Activated CD4-positive, alpha-beta T cell treated with anti-CD3 and anti-CD28 coated beads, Interleukin-2, Interleukin-4, amounts not matched to agents 100 ng/mL and 50 ng/mL, durations not matched to agents 16 hours and 8 hours (primary cell): ENCODE measurements around the gene OR52E2.

ENCODE experiments used
- DNase-seq: peaks from one replicate; pipeline ENCODE4 v3.0.0-alpha.2; 2020; ENCODE audit warnings: low spot score

Gene OR52E2

DNA sequence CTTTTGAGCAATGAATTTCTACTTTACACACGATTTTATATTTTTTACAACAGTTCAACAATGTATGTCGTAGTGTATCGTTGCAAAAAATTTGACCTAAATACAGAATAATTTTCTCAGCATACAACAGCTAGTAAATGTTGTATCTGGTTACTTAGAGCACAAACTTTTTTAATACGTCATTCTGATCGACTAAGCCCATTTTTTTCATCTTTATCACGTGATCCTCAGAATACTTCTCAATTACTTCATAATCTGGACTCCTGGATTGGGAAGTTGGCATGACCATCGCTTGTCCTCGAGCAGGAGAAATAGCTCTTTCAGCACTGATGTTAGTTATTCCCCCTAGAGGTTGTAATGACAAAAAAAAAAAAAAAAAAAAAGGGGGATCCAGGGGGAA is 48.2 kb downstream of the OR52E2 start:
- no peak for DNase-seq
